GM19328 (cell line): ENCODE results near the gene LAMA3.

Source experiments
- ATAC-seq: cut with Tn5 transposase; IDR thresholded peaks from one replicate; pipeline ENCODE4 v1.9.1; 2021; ENCODE audit warnings: mild to moderate bottlenecking, moderate library complexity; ENCODE audit not compliant: unreplicated experiment

Gene LAMA3

GRCh38 chr18:23890589-23890988 lies 201.3 kb downstream of the LAMA3 start:
- ATAC-seq = no peak

GRCh38 chr18:23893653-23894052 lies 204.4 kb downstream of the LAMA3 start:
- ATAC-seq = no peak

DNA sequence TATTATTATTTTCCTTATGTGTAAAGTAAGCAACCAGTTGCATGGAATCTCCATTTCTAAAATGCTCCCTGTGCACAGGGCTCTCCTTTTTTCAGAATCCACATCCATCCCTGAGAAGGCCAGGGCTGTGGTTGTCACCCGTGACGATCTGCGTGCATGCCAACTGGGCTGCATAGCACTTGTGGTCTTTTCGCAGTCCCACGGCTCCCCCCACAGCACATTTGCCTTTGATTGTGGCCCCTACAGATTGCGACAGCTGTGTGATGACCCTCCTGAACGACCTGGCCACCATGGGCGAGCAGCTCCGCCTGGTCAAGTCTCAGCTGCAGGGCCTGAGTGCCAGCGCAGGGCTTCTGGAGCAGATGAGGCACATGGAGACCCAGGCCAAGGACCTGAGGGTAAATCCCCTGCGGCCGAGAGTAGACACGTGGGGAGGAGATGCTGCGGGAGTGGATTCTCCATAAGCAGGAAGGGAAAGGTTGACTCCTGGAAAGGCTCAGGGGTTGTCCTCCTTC lies 205.5 kb downstream of the LAMA3 start:
- no peak for ATAC-seq

GRCh38 chr18:23897291-23897690 lies 208.0 kb downstream of the LAMA3 start:
- ATAC-seq = no peak

GRCh38 chr18:23897733-23898132 lies 208.5 kb downstream of the LAMA3 start:
- ATAC-seq = no peak

GRCh38 chr18:23900994-23901393 lies 211.7 kb downstream of the LAMA3 start:
- ATAC-seq = no peak

DNA sequence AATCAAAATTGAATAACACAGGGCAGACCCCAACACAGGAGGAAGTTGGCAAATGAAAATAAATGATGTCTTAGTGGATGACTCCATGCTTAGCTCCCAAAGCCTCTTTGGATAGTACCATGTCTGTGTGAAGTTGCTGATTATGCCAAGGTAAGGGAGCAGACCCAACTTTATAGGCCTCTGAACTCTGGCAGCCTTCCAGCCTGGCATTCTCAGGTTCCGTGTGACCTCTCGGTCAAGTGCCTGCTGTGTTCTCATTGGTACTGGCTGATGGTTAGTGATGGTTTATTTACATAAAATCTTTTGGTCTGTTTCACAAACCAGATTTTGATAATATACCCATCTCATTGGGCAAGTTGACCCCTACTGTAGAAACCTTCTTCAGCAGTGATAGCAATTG lies 213.1 kb downstream of the LAMA3 start:
- ATAC-seq = no peak

DNA sequence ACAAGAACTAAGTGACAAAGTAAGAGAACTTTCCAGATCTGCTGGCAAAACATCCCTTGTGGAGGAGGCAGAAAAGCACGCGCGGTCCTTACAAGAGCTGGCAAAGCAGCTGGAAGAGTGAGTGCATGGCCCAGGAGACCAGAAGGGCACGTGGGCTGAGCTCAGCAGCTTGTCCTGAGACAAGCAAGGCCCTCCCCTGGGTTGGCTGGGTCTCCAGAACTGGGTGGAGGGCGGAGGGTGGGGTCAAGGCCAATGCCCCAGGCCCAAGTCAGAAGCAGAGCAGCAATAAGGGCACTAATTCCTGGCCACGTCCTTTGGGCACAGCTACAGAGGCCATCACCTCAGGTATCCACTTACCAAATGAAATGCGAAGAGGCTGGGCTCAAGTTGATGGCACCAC lies 214.7 kb downstream of the LAMA3 start:
- ATAC-seq = no peak

DNA sequence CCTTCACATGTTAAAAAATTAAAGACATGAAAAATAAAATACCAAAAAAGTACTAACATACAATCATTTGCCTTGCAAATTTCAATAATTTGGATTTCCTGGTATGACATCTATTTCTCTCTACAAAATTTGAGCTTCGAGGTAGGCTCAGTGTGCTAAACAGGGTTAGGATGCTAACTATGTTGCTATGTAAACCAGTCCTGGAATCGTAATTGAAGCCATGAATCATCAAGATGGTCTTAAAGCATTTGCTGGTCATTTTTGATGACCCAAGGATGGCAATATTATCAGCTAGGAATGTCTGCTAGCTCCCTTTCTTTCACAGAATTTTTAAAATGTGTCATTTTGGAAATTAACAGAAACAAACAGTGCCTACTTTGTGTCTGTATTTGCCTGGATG lies 217.4 kb downstream of the LAMA3 start:
- ATAC-seq = no peak

- no peak for ATAC-seq
These were observed 219.6 kb downstream of the LAMA3 start for GRCh38 chr18:23908827-23909226.

DNA sequence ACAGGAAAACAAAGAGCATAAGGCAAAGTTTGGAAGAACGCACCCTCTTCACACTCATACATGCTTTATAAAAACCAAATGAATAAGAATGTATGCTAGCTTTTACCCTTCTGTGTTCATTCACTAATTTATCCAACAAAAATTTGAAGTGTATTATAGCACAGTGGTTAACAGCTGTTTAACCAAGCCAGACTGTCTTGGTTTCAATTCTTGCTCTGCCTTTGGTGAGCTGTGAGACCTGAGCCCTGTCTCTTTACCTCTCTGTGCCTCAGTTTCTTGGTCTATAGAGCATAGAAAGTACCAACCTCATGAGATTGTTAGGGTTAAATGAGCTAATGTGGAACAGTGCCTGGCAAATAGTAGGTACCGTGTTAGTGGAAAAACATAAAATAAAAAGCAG lies 220.8 kb downstream of the LAMA3 start:
- no peak for ATAC-seq

DNA sequence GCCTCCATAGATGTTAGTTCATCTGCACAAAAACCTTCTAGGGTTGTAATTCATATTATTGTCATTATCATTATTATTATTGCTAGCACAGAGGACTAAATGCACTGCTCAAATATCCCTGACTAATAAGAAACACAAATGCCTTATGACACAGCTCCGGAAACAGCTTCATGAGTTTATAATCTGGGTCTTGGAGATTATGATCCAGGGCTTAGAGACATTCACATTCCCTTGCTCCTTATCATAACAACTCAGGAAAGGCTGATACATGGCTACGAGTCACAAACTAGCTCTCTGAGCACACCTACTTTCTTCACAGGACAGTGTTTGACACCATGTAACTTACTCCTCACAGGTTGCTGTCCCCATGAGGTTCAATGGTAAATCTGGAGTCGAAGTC lies 223.1 kb downstream of the LAMA3 start:
- ATAC-seq = no peak

GRCh38 chr18:23916338-23916737 lies 227.1 kb downstream of the LAMA3 start:
- ATAC-seq = no peak

DNA sequence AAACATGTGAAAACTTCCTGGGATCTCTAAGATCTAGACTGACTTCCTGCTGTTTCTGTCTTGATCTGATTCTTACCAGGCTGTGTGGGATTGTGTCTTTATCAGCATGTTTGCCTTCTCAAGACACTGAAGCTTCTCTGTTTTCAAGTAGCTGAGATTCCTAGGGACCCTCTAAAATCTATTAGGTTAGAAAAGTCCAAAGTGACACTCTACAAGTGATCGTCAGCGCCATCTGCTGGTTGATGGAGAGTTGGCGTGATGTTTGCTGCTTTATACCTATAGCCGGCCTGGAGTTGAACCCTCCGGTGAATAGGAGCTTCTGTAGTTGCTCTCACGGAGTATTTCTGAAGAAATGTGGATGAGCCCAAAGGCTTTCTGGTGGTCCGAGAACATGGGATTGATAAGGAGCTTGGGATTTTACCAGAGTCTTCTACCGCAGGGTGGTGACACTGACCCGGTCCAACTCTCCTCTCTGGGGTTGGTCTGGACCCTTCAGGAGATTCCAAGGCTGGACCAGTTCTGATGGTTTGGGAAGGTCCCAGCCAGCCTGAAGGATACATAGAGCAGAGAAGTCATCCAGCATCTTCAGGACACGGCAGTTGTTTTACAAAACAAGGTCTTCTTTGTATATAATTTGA lies 229.3 kb downstream of the LAMA3 start:
- no peak for ATAC-seq

DNA sequence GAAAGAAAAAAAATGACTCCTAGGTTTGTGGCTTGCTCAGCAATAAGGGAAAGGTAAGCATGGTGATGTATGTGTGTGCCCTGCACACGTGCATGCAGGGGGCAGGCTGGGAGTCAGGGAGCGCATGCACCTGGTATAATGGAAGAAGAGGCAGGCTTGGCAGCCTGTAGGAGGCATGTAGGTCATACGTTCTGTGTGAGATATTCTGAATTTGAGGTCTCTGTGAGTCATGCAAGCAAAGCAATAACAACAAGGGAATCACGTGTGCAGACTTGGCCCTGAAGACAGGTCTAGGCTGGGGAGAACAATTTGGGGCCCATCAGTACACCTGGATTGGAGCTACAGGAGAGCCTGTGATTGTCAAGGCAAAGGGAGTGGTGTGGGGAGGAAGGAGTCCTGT lies 230.8 kb downstream of the LAMA3 start:
- ATAC-seq = no peak

GRCh38 chr18:23921716-23922285 lies 232.5 kb downstream of the LAMA3 start:
- no peak for ATAC-seq

GRCh38 chr18:23922939-23923338 lies 233.7 kb downstream of the LAMA3 start:
- ATAC-seq = no peak

DNA sequence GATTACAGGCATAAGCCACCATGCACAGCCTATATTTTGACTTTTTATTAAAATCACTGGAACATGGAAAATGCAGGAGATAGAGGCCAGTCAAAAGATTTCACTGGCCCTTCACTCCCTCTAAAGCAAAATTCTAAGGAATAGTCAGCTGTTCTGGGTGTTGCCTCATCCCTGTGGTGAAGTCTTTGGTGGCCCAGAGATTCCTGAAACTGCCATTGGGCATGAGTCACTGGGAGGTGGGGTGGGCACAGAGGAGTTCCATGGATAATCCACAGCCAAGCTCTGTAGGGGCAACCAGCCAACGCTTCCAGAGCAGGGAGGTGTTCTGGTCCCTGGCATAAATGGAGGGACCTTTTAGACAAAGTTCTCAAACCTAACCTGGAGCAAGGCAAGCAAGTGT lies 235.6 kb downstream of the LAMA3 start:
- no peak for ATAC-seq

DNA sequence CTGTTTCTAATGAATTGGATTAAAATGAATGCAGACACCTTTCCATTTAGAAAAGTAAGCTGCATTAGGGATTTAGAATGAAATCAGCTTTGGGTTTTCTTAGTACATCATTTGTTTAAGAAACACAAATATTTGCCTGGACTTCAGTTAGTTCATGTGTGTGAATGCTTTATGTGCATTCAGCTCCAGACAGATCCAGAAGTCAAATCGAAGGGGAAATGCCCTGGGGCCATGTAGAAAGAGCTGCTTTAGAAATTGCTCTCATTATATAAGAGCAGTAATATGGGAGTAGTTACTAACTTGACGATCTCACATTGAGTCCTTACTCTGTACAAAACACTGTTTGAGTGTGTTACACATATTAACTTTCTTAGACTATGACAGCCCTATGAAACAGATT lies 237.3 kb downstream of the LAMA3 start:
- ATAC-seq = no peak

DNA sequence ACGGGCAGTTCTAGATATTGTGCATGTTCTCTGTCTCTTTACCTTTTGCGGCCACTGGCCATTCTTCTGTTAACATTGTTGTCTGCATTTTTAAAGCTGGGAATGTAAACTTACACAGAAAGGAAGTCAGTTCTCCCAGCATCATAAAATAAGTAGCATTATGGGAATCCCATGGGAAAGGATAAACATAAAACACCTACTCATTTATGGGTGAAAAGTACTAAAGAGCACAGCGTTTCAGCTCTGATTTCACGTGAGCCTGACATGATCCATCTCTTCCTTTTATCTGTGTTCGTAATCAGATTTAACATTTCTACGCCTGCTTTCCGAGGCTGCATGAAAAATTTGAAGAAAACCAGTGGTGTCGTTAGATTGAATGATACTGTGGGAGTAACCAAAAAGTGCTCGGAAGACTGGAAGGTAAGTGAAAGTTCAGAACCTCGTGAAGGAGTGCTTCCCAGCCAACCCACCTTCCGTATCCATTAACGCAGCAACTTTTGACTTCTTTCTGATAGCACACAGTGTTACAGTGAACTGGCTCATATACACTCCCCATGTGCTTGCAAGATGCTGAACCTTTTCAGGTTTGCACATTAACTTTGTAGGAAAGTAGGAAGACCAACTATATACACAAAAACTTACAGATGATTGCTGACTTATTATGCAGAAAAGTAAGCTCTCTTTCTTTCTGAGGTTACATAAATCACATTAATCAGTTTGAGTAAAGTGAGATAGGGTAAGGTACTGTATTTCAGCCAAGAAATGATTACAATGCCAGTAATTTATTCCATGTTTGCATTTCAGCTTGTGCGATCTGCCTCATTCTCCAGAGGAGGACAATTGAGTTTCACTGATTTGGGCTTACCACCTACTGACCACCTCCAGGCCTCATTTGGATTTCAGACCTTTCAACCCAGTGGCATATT lies 238.8 kb downstream of the LAMA3 start:
- ATAC-seq = no peak

GRCh38 chr18:23929362-23929930 lies 240.2 kb downstream of the LAMA3 start:
- ATAC-seq = no peak
